DOHH2 (cell line): ENCODE results near the gene SLC38A3.

Experiments
- CTCF ChIP-seq: fragments of 200-600 bp; sonication (generic); IDR thresholded peaks from one replicate; pipeline ENCODE4 v1.5.1; 2014; ENCODE audit warnings: antibody characterized with exemption, mild to moderate bottlenecking, low read depth, low read length; ENCODE audit not compliant: poor library complexity, severe bottlenecking
- EZH2phosphoT487 ChIP-seq: fragments of 200-600 bp; sonication (generic); IDR thresholded peaks from 2 replicates; pipeline ENCODE4 v1.6.1; 2017; ENCODE audit warnings: borderline replicate concordance, mild to moderate bottlenecking, antibody characterized with exemption, low read length, moderate library complexity, mixed read lengths

- TF ChIP-seq CTCF (no peak), EZH2phosphoT487 (no peak)
Observed at GRCh38 chr3:50269460-50269859, 64.4 kb downstream of the SLC38A3 start.
